ENCODE results near the gene ARHGAP31. TPM values are rescaled to one million over a fixed set of nuclear protein-coding genes. Genes with fewer than 3 reads are reported as not detected.

Gene ARHGAP31
- total RNA-seq, 4 donors from 2014 or later, result 20.3 to 38.8 (median 28.8) TPM

GRCh38 chr3:119296727-119297122 is 2.5 kb downstream of the ARHGAP31 start:
- TF ChIP-seq CTCF (IDR thresholded peaks at IDR 0.05; ENCODE audit: low read depth), result no peak

- no peak for TF ChIP-seq CTCF (IDR thresholded peaks at IDR 0.05; ENCODE audit: low read depth)
Measured at GRCh38 chr3:119297169-119297568, 3.0 kb downstream of the ARHGAP31 start.

- no peak for TF ChIP-seq CTCF (IDR thresholded peaks at IDR 0.05; ENCODE audit: low read depth)
Measured at GRCh38 chr3:119298565-119298941, 4.4 kb downstream of the ARHGAP31 start.

- no peak for TF ChIP-seq CTCF (IDR thresholded peaks at IDR 0.05; ENCODE audit: low read depth)
Measured at GRCh38 chr3:119300991-119301391, 6.8 kb downstream of the ARHGAP31 start.

- TF ChIP-seq CTCF (IDR thresholded peaks at IDR 0.05; ENCODE audit: low read depth), result no peak
Measured at GRCh38 chr3:119301662-119302061, 7.5 kb downstream of the ARHGAP31 start.

GRCh38 chr3:119302697-119303551 is 8.7 kb downstream of the ARHGAP31 start:
- TF ChIP-seq CTCF (IDR thresholded peaks at IDR 0.05; ENCODE audit: low read depth), result no peak

GRCh38 chr3:119304201-119304713 is 10.1 kb downstream of the ARHGAP31 start:
- no peak for TF ChIP-seq CTCF (IDR thresholded peaks at IDR 0.05; ENCODE audit: low read depth)

Data from subcutaneous adipose tissue (tissue), 4 donors.